GM12878 (cell line): Measurements from ENCODE around the gene TDRD15. TPM values are rescaled to one million over a fixed set of nuclear protein-coding genes. Genes with fewer than 3 reads are reported as not detected.

Source experiments
- BRCA1 ChIP-seq: IDR thresholded peaks from 2 replicates; pipeline ENCODE4 v1.6.1; 2011; ENCODE audit warnings: low read depth, low read length, improper control_type of control experiment
- EZH2 ChIP-seq: IDR thresholded peaks from 2 replicates; pipeline ENCODE4 v1.6.1; 2012; ENCODE audit warnings: low read depth, mild to moderate bottlenecking, control low read depth, inconsistent platforms, low read length, borderline replicate concordance; ENCODE audit not compliant: control insufficient read depth
- FOXM1 ChIP-seq: IDR thresholded peaks from 2 replicates; pipeline ENCODE4 v1.6.1; 2012; ENCODE audit warnings: low read depth, mild to moderate bottlenecking, inconsistent platforms, low read length, moderate library complexity
- SIN3A ChIP-seq: IDR thresholded peaks from 2 replicates; pipeline ENCODE4 v1.6.1; 2012; ENCODE audit warnings: low read depth, low read length, improper control_type of control experiment
- SIX5 ChIP-seq: IDR thresholded peaks from 2 replicates; pipeline ENCODE4 v1.6.1; 2011; ENCODE audit warnings: mild to moderate bottlenecking, low read depth, low read length, moderate library complexity; ENCODE audit not compliant: severe bottlenecking
- ZNF24 ChIP-seq: fragments of 450-650 bp; IDR thresholded peaks from 2 replicates; pipeline ENCODE4 v1.6.1; 2017; ENCODE audit warnings: antibody characterized with exemption, mild to moderate bottlenecking
- ZSCAN29 ChIP-seq: fragments of 450-650 bp; IDR thresholded peaks from 2 replicates; pipeline ENCODE4 v1.6.1; 2017; ENCODE audit warnings: mild to moderate bottlenecking, moderate library complexity
- polyA plus RNA-seq, 11 experiments: library from polyadenylated mRNA; depleted of rRNA in 4 of 11; unstranded in 6 of 11; stranded (reverse) in 5 of 11; fragments of >200 nt; fragmentation: Nextera tagmentation in 4 of 11; fragmentation: Illumina TruSeq in 1 of 11; extraction: Ambion mirVana in 4 of 11; extraction: Trizol in 1 of 11; gene quantifications; 1 replicate in 1 of 11; 2 replicates in 10 of 11; pipeline versions ENCODE4 v1.2.1 to v1.2.3, GENCODE V29; 2011 to 2016; ENCODE audit warnings: inconsistent platforms in 2 of 11, missing spikeins in 2 of 11, low read depth in 1 of 11
- total RNA-seq, 4 experiments: library from RNA; depleted of rRNA in 3 of 4; stranded (reverse); fragments of >200 nt in 3 of 4; fragmentation: Illumina TruSeq in 1 of 4; extraction: Trizol in 1 of 4; gene quantifications; 2 replicates each; pipeline versions ENCODE4 v1.2.1 to v1.2.3, GENCODE V29; 2013 to 2021
- TF ChIP-seq, protein P1 (sequence below): IDR thresholded peaks from 2 replicates; pipeline ENCODE4 v1.6.1; 2012; ENCODE audit warnings: improper control_type of control experiment, low read depth, low read length; ENCODE audit not compliant: insufficient replicate concordance

The TDRD15 gene
- total and polyA plus RNA-seq, 10 of the 15 experiments (the other 5 are each of a cell fraction or from before 2014, with no cell fraction given), result not detected

- TF ChIP-seq, protein P1, sequence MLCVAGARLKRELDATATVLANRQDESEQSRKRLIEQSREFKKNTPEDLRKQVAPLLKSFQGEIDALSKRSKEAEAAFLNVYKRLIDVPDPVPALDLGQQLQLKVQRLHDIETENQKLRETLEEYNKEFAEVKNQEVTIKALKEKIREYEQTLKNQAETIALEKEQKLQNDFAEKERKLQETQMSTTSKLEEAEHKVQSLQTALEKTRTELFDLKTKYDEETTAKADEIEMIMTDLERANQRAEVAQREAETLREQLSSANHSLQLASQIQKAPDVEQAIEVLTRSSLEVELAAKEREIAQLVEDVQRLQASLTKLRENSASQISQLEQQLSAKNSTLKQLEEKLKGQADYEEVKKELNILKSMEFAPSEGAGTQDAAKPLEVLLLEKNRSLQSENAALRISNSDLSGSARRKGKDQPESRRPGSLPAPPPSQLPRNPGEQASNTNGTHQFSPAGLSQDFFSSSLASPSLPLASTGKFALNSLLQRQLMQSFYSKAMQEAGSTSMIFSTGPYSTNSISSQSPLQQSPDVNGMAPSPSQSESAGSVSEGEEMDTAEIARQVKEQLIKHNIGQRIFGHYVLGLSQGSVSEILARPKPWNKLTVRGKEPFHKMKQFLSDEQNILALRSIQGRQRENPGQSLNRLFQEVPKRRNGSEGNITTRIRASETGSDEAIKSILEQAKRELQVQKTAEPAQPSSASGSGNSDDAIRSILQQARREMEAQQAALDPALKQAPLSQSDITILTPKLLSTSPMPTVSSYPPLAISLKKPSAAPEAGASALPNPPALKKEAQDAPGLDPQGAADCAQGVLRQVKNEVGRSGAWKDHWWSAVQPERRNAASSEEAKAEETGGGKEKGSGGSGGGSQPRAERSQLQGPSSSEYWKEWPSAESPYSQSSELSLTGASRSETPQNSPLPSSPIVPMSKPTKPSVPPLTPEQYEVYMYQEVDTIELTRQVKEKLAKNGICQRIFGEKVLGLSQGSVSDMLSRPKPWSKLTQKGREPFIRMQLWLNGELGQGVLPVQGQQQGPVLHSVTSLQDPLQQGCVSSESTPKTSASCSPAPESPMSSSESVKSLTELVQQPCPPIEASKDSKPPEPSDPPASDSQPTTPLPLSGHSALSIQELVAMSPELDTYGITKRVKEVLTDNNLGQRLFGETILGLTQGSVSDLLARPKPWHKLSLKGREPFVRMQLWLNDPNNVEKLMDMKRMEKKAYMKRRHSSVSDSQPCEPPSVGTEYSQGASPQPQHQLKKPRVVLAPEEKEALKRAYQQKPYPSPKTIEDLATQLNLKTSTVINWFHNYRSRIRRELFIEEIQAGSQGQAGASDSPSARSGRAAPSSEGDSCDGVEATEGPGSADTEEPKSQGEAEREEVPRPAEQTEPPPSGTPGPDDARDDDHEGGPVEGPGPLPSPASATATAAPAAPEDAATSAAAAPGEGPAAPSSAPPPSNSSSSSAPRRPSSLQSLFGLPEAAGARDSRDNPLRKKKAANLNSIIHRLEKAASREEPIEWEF, result no peak
- TF ChIP-seq FOXM1, result no peak
- no peak for TF ChIP-seq ZSCAN29
- no peak for TF ChIP-seq BRCA1
- TF ChIP-seq SIN3A, result no peak
- TF ChIP-seq SIX5, result no peak
- no peak for TF ChIP-seq EZH2
- no peak for TF ChIP-seq ZNF24
Measured at GRCh38 chr2:21191535-21191934, 67.8 kb downstream of the TDRD15 start (continued).

Other genes starting within 250 kb of the TDRD15 start
- gene APOB, start 79.9 kb upstream of the TDRD15 start, total RNA-seq (2014; rRNA removed), result not detected in 2 replicates
- gene APOB, start 79.9 kb upstream of the TDRD15 start, total RNA-seq (2014; rRNA removed; fragmentation: Illumina TruSeq; extraction: Trizol), result not detected in 2 replicates
- 1.1 and 1.4 TPM in 2 replicates for gene APOB, start 79.9 kb upstream of the TDRD15 start, total RNA-seq (2021)
- not detected in 2 replicates for gene APOB, start 79.9 kb upstream of the TDRD15 start, polyA plus RNA-seq (2011; rRNA removed)
- not detected in 2 replicates for gene APOB, start 79.9 kb upstream of the TDRD15 start, polyA plus RNA-seq (2014; fragmentation: Illumina TruSeq; extraction: Trizol)
- gene APOB, start 79.9 kb upstream of the TDRD15 start, polyA plus RNA-seq (2014; fragmentation: Nextera tagmentation; extraction: Ambion mirVana), result not detected
- gene APOB, start 79.9 kb upstream of the TDRD15 start, polyA plus RNA-seq (2014; rRNA removed), result not detected in 2 replicates
- gene APOB, start 79.9 kb upstream of the TDRD15 start, polyA plus RNA-seq (2016; fragmentation: Nextera tagmentation; extraction: Ambion mirVana), result not detected